ENCODE data around the gene GMPPA.

Gene GMPPA

GRCh38 chr2:219469186-219469724 lies 29.4 kb upstream of the GMPPA start:
- TF ChIP-seq OSR1 (CRISPR knock-in tag; IDR thresholded peaks at IDR 0.05) = no peak
- no peak for TF ChIP-seq ZNF565 (CRISPR knock-in tag; conservative IDR thresholded peaks at IDR 0.05; ENCODE audit: low read depth)
- TF ChIP-seq BACH2 (CRISPR knock-in tag; IDR thresholded peaks at IDR 0.05; ENCODE audit: borderline replicate concordance) = no peak
- no peak for TF ChIP-seq ZC3H10 (CRISPR knock-in tag; IDR thresholded peaks at IDR 0.05)
- TF ChIP-seq PPARA (CRISPR knock-in tag; IDR thresholded peaks at IDR 0.05; ENCODE audit: borderline replicate concordance) = no peak
- no peak for TF ChIP-seq ZFP3 (CRISPR knock-in tag; IDR thresholded peaks at IDR 0.05)
- no peak for TF ChIP-seq CSDC2 (CRISPR knock-in tag; IDR thresholded peaks at IDR 0.05)
- TF ChIP-seq, protein P1, sequence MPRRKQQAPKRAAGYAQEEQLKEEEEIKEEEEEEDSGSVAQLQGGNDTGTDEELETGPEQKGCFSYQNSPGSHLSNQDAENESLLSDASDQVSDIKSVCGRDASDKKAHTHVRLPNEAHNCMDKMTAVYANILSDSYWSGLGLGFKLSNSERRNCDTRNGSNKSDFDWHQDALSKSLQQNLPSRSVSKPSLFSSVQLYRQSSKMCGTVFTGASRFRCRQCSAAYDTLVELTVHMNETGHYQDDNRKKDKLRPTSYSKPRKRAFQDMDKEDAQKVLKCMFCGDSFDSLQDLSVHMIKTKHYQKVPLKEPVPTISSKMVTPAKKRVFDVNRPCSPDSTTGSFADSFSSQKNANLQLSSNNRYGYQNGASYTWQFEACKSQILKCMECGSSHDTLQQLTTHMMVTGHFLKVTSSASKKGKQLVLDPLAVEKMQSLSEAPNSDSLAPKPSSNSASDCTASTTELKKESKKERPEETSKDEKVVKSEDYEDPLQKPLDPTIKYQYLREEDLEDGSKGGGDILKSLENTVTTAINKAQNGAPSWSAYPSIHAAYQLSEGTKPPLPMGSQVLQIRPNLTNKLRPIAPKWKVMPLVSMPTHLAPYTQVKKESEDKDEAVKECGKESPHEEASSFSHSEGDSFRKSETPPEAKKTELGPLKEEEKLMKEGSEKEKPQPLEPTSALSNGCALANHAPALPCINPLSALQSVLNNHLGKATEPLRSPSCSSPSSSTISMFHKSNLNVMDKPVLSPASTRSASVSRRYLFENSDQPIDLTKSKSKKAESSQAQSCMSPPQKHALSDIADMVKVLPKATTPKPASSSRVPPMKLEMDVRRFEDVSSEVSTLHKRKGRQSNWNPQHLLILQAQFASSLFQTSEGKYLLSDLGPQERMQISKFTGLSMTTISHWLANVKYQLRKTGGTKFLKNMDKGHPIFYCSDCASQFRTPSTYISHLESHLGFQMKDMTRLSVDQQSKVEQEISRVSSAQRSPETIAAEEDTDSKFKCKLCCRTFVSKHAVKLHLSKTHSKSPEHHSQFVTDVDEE (CRISPR knock-in tag; IDR thresholded peaks at IDR 0.05) = no peak
- TF ChIP-seq, protein P2, sequence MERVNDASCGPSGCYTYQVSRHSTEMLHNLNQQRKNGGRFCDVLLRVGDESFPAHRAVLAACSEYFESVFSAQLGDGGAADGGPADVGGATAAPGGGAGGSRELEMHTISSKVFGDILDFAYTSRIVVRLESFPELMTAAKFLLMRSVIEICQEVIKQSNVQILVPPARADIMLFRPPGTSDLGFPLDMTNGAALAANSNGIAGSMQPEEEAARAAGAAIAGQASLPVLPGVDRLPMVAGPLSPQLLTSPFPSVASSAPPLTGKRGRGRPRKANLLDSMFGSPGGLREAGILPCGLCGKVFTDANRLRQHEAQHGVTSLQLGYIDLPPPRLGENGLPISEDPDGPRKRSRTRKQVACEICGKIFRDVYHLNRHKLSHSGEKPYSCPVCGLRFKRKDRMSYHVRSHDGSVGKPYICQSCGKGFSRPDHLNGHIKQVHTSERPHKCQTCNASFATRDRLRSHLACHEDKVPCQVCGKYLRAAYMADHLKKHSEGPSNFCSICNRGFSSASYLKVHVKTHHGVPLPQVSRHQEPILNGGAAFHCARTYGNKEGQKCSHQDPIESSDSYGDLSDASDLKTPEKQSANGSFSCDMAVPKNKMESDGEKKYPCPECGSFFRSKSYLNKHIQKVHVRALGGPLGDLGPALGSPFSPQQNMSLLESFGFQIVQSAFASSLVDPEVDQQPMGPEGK (CRISPR knock-in tag; IDR thresholded peaks at IDR 0.05; ENCODE audit: borderline replicate concordance) = no peak
- peak; percentile 80 for ATAC-seq

DNA sequence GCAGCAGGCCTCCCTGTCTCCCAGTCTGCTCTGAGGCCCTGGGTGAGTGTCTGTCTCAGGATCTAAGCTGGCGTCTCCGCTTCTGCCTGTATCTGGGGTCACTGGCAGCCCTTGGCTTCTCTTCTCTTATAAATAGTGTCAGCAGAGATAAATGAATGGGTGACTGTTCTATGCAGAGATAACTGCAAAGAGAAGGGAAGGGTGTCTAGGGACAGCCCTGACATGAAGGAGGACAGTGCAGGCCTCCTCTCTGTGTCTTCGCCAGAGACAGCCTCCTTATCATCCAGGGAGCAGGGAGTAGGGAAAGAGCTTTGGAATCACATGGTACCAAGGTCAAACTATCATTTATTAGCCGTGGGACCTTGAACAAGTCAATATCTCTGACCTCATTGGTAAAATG lies 28.3 kb upstream of the GMPPA start:
- TF ChIP-seq ESRRG (CRISPR knock-in tag; IDR thresholded peaks at IDR 0.05) (no peak), ZC3H10 (CRISPR knock-in tag; IDR thresholded peaks at IDR 0.05) (no peak), BACH2 (CRISPR knock-in tag; IDR thresholded peaks at IDR 0.05; ENCODE audit: borderline replicate concordance) (no peak)
- TF ChIP-seq, protein P3, sequence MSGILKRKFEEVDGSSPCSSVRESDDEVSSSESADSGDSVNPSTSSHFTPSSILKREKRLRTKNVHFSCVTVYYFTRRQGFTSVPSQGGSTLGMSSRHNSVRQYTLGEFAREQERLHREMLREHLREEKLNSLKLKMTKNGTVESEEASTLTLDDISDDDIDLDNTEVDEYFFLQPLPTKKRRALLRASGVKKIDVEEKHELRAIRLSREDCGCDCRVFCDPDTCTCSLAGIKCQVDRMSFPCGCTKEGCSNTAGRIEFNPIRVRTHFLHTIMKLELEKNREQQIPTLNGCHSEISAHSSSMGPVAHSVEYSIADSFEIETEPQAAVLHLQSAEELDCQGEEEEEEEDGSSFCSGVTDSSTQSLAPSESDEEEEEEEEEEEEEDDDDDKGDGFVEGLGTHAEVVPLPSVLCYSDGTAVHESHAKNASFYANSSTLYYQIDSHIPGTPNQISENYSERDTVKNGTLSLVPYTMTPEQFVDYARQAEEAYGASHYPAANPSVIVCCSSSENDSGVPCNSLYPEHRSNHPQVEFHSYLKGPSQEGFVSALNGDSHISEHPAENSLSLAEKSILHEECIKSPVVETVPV (CRISPR knock-in tag; IDR thresholded peaks at IDR 0.05) = no peak
- TF ChIP-seq, protein P2 (CRISPR knock-in tag; IDR thresholded peaks at IDR 0.05; ENCODE audit: borderline replicate concordance) = no peak

GRCh38 chr2:219471476-219472371 lies 27.0 kb upstream of the GMPPA start:
- TF ChIP-seq ISL1 (CRISPR knock-in tag; IDR thresholded peaks at IDR 0.05) (no peak), GLIS3 (CRISPR knock-in tag; IDR thresholded peaks at IDR 0.05) (no peak)
- TF ChIP-seq, protein P2 (CRISPR knock-in tag; IDR thresholded peaks at IDR 0.05; ENCODE audit: borderline replicate concordance) = no peak
- no peak for ATAC-seq

More for the DNA sequence above, 28.3 kb upstream of the GMPPA start:
- no peak for ATAC-seq

DNA sequence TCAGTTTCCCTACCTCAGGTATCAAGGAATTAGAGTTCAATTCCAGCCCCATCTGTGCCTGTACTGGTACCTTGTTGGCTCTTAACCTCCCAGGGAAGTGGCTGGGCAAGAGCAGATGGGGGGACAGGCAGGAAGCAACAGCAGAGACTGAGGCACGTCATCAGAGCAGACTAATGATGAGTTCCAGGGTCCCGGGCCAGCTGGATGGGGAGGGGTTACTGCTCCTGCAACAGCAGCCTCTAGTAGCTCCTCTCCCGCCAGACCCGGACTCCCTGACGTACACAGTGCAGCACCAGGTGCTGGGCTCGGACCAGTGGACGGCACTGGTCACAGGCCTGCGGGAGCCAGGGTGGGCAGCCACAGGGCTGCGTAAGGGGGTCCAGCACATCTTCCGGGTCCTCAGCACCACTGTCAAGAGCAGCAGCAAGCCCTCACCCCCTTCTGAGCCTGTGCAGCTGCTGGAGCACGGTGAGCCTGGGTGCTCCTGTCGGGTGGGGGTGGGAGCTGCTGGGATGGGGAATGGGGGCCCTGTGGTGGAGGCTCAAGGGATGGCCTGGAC lies 26.0 kb upstream of the GMPPA start:
- no peak for ATAC-seq
- TF ChIP-seq GLIS3 (CRISPR knock-in tag; IDR thresholded peaks at IDR 0.05) (no peak), RARB (CRISPR knock-in tag; IDR thresholded peaks at IDR 0.05) (no peak), ARNTL (CRISPR knock-in tag; IDR thresholded peaks at IDR 0.05; ENCODE audit: borderline replicate concordance, low read depth) (no peak), ZNF70 (CRISPR knock-in tag; IDR thresholded peaks at IDR 0.05) (no peak), ZC3H10 (CRISPR knock-in tag; IDR thresholded peaks at IDR 0.05) (no peak), PPARA (CRISPR knock-in tag; IDR thresholded peaks at IDR 0.05; ENCODE audit: borderline replicate concordance) (no peak), ZFP30 (CRISPR knock-in tag; IDR thresholded peaks at IDR 0.05) (no peak), SNAI2 (CRISPR knock-in tag; IDR thresholded peaks at IDR 0.05) (no peak), ZFP3 (CRISPR knock-in tag; IDR thresholded peaks at IDR 0.05) (no peak), ZNF565 (CRISPR knock-in tag; conservative IDR thresholded peaks at IDR 0.05; ENCODE audit: low read depth) (no peak), ZNF8 (CRISPR knock-in tag; IDR thresholded peaks at IDR 0.05) (no peak), BACH2 (CRISPR knock-in tag; IDR thresholded peaks at IDR 0.05; ENCODE audit: borderline replicate concordance) (no peak)
- TF ChIP-seq, protein P2 (CRISPR knock-in tag; IDR thresholded peaks at IDR 0.05; ENCODE audit: borderline replicate concordance) = no peak
- TF ChIP-seq, protein P3 (CRISPR knock-in tag; IDR thresholded peaks at IDR 0.05) = no peak
